Glomerular visceral epithelial cell (primary cell): ENCODE measurements around the gene CLDN12.

Source experiments
- DNase-seq: peaks from one replicate; pipeline ENCODE4 v3.0.0-alpha.2; 2016; ENCODE audit errors: extremely low spot score

Gene CLDN12

DNA sequence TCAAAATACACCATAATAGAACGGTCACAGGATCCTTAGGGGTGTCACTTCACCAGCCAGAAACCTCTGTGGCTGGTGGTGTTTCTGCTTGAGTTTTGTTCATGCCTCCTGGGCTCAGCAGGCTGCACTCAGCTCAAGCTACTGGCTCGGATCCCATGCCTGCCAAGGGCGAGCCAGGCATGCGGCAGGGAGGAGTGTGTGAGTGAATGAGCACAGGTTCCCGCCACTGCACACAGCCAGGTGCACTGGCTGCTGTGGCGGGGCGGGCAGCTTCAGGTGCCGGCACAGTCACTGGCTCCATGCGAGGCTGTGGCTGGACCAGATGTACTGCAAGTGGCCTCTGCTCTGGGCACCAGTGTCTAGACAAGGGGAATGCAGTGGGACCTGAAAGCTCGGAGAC, 29.5 kb downstream of the CLDN12 start:
- no peak for DNase-seq

DNA sequence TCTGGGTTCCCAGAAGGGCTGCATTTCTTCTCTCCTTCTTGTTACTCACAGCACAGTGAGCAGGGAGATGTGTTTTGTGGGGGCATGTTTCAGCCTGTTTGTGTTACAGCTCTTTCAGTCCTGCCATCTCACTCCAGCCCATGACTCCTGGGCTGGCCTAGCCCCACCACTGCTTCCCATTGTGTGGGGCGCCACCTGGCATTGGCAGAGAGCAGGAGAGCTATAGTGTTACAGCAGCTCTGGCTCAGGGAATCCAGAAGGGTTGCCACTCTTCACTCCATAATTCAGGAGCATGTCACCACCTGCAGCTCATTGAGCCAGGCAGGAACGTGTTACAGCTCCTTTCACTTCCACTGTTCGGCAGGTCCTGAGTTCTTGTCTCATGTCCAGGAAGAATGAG, 30.0 kb downstream of the CLDN12 start:
- DNase-seq, result no peak

DNA sequence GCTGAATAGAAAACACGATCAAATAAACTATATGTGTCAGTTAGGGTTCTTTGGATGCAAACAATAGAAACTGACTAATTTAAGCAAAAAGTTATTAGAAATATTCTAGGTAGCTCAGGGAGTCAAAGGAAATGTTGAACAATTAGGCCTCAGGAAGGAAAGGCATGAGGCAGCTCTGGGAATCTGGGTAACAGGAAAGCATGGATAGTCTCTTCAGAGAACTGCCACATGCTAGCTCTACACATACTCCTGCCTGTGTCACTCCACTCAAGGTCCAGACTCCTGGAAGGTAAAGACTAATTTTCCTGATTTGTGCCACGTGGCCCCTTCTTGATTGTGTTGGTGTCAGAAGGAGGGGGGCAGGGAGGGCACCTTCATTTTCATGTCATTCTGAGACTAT, 42.4 kb downstream of the CLDN12 start:
- DNase-seq, result no peak

DNA sequence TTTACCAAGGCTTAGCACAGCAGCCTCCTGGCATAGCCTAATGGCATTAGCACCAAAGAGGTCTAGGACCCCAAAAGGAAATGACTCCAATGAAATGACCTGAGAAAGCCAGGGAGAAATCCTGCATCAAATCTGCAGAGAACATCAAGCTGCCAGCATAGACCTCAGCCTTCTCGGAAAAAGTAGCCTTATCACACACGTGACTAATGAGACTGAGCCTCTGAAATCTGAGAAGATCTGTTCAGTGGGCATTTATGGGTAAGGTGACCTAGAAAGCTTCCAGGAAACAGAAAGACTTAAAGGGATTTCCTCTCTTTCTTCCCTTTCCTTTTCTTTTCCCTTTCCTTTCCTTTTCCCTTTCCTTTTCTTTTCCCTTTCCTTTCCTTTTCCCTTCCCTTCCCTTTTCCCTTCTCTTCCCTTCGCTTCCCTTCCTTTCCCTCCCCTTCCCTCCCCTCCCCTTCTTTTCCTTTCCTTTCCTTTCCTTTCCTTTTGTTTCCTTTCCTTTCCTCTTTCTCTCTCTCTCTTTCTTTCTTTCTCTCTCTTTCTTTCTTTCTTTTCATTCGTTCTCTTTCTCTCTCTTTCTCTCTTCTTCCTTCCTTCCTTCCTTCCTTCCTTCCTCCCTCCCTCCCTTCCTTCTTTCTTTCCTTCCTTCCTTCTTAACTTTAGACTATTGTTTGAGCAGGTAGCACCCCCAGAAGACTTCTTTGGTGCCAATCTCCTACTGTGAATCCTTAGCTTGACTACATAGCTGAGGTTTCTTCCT, 43.1 kb downstream of the CLDN12 start:
- no peak for DNase-seq

DNA sequence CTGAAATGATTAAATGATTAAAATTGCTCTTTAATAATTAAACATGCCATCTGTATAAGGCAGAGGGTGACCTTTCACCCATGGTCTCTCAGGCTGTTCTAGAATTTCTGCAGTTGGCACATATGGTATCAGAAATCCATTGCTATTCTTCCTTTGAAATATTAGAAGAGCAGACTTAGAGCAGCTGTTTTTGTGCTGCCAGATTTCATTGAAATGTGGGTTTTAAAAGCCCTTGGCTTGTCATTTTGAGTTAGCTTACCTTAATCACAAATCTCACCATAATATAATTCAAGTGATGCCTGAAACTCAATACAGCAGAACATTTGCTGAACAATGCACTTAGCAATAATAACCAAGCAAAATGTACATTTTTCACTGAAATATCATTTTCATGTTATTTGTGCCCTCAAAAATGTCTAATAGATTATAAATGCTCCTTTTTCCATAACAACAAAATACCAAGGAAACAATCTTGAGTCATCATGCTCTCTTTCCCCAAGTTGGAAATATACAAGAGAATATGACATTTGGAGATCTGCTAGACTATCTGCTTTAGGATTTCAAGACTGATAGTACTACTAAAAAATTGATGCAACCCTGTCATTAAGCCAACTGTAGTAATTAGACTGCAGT, 50.1 kb downstream of the CLDN12 start:
- DNase-seq, result no peak

DNA sequence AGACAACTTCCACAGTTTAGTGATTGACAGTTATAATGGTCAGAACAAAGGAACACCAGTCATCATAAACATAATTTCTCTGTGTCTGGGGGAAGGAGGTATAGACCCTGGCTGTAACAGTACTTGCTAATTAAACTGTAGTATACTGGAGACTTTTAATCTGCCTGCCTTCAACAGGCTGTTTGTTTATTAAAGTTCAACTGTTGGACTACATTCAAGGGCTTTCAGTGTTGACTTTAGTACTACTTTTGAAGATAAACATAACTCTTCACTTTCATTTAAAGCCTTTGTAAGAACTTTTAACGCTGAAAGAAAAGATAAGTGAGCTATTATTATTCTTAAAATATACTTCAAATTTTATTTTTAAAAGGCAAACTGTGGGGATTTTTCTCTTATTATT, 50.7 kb downstream of the CLDN12 start:
- DNase-seq, result no peak

DNA sequence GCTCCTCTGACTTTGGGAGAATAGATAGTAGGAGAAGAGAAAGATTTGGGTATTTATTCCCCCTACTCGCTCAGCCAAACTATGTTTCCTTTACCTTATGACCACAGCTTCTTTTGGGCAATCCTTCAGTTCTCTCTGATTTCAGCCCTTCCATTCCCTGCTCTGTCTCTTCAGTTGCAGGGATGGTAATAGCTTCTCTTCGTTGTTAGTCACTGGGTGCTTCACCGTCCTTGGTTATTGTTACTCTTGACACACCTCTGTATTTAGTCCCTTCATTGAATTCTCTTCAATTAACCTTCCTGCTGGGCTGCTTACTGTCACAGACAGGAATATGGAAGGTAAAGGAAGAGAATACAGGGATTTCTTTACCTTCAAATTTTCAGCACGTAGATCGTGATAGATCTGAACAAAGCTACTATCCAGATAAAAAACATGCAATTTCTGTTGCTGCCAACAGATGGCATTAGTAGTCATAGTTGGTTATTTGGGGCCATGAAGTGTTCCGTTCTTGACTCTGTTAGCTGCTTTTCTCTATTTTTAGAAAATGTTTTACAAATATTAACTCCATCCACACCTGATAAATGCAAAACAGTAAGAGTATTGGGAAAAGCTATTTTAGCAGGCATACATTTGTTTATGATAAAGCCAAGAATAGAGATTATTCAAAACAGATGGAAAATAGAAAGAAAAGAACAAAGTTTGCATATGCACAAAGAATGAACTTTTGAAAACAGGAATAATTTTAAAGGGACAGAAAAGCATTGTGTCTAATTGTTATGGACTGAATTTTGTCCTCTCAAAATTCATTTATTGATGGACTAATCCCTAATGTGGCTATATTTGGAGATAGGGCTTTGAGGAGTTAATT, 52.1 kb downstream of the CLDN12 start:
- DNase-seq, result peak; percentile 47

DNA sequence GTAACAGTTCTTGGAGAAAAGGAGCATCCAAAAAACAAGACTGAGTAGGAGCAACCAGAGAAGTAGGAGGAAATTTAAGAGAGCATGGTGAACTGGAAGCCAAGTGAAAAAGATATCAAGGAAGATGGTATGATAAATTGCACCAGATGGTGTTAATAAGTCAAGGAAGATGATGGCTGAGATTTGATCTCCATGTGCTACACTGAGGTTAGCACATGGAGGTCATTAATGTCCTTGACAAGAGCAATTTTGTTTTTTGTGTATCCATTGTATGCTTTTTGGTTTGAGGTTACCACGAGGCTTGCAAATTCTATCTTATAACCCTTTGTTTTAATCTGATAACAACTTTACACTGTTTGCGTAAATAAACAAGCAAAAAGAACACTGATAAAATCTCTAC, 54.8 kb downstream of the CLDN12 start:
- DNase-seq, result no peak

DNA sequence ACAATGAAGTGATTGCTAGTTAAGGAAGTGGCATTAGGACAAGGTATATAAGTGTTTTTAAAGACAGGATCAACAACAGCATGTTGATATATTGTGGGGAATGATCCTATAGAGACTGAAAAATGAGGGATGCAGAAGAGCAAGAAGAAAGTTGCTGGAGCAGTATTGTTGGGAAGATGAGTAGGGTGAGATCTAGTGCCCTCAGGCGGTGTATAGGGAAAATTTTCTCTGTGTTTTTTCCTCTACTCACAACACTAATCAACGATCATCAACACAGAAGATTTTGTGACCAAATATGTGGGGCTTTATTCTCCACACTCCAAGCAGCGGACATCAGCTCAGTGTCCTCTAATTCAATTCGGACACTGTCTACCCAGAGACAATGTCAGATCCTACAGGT, 56.6 kb downstream of the CLDN12 start:
- DNase-seq, result no peak

DNA sequence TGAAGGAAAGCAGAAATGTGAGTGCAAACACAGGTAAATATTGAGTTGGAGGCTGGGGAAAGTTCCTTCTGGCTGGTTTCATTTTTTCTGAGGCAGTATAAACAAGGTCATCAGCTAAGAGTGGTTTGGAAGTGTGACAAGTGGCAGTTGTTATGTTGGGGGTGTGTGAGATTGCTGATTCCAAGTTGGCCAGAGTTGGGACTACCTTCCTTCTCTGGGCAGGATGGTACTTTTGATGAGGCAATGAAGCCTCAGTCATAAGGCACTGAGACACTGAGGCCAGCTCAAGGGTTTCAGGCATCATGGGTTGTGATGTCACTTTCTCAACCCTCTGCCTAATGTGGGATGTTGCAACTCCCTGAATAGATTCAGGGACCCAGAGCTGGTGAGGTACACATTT, 58.0 kb downstream of the CLDN12 start:
- DNase-seq, result no peak

DNA sequence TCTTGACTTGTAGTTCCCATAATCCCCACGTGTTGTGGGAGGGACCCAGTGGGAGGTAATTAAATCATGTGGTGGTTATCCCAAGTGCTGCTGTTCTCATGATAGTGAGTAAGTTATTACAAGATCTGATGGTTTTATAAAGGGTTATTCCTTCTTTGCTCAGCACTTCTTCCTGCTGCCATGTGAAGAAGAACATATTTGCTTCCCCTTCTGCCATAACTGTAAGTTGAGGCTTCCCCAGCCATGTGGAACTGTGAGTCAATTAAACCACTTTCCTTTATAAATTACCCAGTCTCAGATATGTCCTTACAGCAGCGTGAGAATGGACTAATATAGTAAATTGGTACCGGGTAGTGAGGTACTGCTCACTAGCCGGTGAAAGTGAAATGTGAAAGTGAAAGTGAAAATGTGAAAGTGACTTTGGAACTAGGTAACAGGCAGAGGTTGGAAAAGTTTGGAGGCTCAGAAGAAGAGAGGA, 59.9 kb downstream of the CLDN12 start:
- peak; percentile 12 for DNase-seq
